ENCODE data around the gene STK11.

- TF ChIP-seq CTCF (conservative IDR thresholded peaks at IDR 0.05; ENCODE audit: low read depth in 2 of 2) = no peak
- no peak for TF ChIP-seq EZH2 (IDR thresholded peaks at IDR 0.05; ENCODE audit: low read depth, unreplicated experiment)
- no peak; the same call in 1 of the 2 replicates for TF ChIP-seq POLR2AphosphoS5 (IDR thresholded peaks at IDR 0.05; ENCODE audit: low read depth)
- TF ChIP-seq EZH2phosphoT487 (IDR thresholded peaks at IDR 0.05; ENCODE audit: unreplicated experiment) = no peak
- no peak for TF ChIP-seq STAT1 (IDR thresholded peaks at IDR 0.05; ENCODE audit: unreplicated experiment)
- no peak for TF ChIP-seq ETS1 (IDR thresholded peaks at IDR 0.05)
- TF ChIP-seq ZNF114 (CRISPR knock-in tag; IDR thresholded peaks at IDR 0.05) = no peak
- TF ChIP-seq CREB1 (CRISPR knock-in tag; IDR thresholded peaks at IDR 0.05; ENCODE audit: low read depth) = no peak
- TF ChIP-seq NANOG (IDR thresholded peaks at IDR 0.05; ENCODE audit: borderline replicate concordance) = no peak
These were observed 22.8 kb downstream of the STK11 start for GRCh38 chr19:1228161-1228957.

Measured in GM23338 (cell line).